Astrocyte (in vitro differentiated cells and primary cell): ENCODE data around the gene SPG21.

Experiments used
- CTCF ChIP-seq: IDR thresholded peaks from 2 replicates; pipeline ENCODE4 v1.5.1; 2011; ENCODE audit warnings: low read depth, mild to moderate bottlenecking, inconsistent platforms, low read length, moderate library complexity; ENCODE audit not compliant: insufficient read depth
- EZH2 ChIP-seq: IDR thresholded peaks from 2 replicates; pipeline ENCODE4 v1.6.1; 2012; ENCODE audit warnings: mild to moderate bottlenecking, low read length, inconsistent platforms; ENCODE audit not compliant: insufficient read depth

DNA sequence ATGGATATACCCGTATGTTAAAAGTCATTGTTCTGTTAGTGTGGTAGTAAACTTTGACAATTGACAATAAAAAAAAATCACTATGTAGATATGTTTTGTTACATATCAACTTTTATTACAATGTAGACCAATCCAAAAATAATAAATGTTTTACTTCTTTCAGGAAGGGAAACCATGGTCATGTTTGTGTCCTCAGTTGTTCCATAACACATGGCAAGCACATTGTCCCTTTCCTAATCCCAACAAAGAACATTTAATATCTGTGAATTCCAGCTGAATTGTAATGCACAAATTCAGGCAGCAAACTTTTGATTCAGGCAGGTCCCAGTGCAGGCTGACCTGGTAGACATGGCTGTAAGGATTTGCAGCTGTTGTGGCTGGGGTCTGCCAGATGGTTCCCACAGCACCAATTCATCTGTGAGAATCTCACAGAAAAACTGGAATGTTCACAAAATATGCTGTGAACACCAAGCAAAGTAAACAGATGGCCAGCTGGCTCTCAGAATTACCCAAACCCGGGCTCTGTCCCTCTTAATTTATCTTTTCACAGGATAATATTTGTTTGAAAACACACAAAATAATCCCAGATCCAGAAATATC is 1.9 kb upstream of the SPG21 start:
- no peak for TF ChIP-seq CTCF
- TF ChIP-seq EZH2, result no peak
